ENCODE data around the gene SEMA7A.
A peak's percentile ranks its signal among the peaks of the same experiment; 100 is the strongest.
"Not testable (repeated sequence)": the region's sequence is repeated elsewhere in the genome, so short reads cannot be mapped to it uniquely, and the experiment has no call there.

Gene SEMA7A

GRCh38 chr15:74433592-74434262, at the start of gene SEMA7A:
Gene SEMA7A (minus strand): TSS chr15:74433958. CDS start chr15:74433918, 40 bp downstream.
- peak; percentile 67 for DNase-seq

DNA sequence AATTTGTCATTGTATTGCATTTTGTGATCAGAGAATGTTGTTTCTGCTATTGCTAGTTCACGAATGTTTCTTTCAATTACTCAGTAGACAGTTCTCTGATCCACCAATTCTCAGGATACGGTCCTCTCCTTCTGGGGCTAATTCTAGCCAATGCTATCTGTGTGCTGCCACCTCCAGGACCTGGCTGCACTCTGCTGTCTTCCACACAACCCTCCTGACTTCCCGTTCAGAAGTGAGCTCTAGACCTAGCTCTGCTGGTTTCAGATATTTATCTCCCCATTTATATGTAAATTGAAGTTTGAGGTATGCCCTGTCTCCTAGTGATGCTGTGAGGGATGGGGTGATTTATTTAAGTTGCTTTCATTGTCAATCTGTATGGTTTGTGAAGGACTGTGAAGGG, 48.9 kb upstream of the SEMA7A start:
- no peak for DNase-seq

GRCh38 chr15:74480364-74480763, 46.6 kb upstream of the SEMA7A start:
- DNase-seq, result not testable (repeated sequence)

DNA sequence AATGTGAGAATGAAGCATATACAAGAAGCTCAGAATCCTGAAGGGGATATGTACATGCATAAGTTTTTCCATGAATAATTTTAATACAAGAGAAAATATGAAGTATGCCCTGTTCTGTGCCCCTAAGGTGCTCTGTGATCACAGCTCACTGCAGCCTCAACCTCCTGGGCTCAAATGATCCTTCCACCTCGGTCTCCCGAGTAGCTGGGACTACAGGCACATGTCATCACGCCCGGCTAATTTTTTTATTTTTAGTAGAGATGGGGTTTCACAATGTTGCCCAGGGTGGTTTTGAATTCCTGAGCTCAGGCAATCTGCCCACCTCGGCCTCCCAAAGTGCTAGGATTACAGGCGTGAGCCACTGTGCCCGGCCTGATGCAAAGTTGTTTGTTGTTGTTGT, 37.9 kb upstream of the SEMA7A start:
- not testable (repeated sequence) for DNase-seq

- no peak for DNase-seq
These were observed 37.1 kb upstream of the SEMA7A start for GRCh38 chr15:74470631-74471395.

DNA sequence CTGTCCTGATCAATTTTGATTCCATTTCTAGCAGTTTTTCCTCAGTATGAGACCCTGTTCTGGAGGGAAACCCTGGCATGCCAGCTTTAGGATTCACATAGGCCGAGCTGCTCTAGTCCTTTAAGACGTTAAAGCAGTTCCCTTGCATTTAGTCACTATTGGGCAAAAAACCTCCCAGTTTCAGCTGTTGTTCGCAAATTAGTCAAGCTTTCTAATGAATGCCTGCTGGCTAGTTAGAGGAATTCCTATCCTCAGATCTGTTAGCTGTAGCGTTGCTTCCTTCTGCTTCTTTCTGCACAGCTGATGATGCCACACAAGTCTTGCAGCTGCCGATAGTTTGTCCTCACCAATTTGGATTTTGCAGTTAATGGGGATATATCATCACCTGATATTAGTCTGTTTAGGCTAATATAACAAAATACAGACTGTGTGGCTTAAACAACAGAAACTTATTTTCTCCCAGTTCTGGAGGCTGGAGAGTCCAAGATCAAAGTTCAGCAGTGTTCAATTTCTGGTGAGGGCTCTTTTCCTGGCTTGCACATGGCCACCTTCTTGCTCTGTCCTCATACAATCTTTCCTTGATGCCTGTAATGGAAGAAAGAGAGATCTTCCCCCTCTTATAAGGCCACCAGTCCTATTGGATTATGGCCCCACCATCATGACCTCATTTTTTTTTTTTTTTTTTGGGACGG, 34.7 kb upstream of the SEMA7A start:
- no peak for DNase-seq

GRCh38 chr15:74466570-74466969, 32.8 kb upstream of the SEMA7A start:
- DNase-seq, result no peak

- no peak for DNase-seq
These were observed 31.1 kb upstream of the SEMA7A start for GRCh38 chr15:74464897-74465296.

DNA sequence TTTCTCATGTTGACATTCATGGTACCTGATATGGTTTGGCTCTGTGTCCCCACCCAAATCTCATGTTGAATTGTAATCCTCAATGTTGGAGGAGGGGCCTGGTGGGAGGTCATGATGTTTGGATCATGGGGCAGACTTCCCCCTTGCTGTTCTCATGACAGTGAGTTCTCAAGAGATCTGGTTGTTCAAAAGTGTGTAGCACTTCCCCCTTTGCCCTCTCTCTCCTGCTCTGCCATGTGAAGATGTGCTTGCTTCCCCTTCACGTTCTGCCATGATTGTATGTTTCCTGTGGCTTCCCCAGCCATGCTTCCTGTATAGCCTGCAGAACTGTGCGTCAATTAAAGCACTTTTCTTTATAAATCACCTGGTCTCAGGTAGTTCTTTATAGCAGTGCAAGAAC, 30.5 kb upstream of the SEMA7A start:
- DNase-seq, result no peak

DNA sequence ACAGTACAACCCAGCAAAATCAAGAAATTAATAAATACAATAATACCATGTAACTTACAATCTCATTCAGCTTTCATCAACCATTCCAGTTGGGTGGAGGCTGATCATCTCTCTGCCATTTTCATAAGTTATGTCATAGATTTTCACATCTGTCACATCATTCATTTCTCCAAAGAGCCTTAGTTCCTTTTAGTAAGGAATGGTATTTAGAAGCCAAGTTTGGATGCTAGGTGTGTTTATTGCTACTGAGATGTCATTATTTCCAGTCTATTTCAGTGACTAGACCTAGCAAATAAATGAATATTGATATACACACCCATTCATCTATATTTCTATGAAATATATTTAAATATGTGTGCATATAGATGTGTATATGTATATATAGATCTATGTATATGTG, 29.9 kb upstream of the SEMA7A start:
- DNase-seq, result no peak

DNA sequence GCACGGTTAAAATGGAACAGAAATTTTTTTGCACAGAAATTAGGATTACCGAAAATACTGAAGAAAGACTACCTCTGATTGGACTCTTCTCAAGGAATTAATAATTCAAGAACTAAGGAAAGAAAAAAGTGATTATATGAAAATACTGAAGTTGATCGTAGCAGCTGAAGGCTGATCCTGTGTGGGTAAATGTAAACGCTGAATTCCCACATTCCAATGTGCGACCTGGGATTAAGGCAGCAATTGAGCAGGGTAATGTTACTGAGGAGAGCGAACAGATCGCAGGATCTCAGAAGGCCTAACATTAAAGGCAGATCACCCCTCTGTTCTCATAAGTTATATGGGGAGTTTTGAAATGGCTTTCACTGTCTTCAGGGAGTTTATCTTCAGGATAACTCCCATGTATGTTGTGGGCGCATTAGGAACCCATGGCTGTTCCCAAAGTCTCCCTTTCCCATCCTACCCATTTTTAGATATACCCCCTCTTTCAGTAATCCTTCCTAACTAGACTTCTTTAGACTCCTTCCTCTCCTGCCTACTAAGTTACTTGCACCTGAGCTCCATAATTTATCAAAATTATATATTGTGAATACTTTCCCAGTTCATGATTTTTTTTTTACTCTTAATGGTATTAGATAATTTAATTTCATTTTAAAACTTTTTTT, 28.2 kb upstream of the SEMA7A start:
- DNase-seq, result no peak

GRCh38 chr15:74460871-74461846, 27.4 kb upstream of the SEMA7A start, which contains the start of gene UBL7:
Gene UBL7 (minus strand): TSS chr15:74461160. CDS start chr15:74458867, 2,293 bp downstream.
- DNase-seq, result peak; percentile 96

- DNase-seq, result no peak
These were observed 26.5 kb upstream of the SEMA7A start for GRCh38 chr15:74460298-74460697.

GRCh38 chr15:74459798-74460197, 26.0 kb upstream of the SEMA7A start:
- not testable (repeated sequence) for DNase-seq

DNA sequence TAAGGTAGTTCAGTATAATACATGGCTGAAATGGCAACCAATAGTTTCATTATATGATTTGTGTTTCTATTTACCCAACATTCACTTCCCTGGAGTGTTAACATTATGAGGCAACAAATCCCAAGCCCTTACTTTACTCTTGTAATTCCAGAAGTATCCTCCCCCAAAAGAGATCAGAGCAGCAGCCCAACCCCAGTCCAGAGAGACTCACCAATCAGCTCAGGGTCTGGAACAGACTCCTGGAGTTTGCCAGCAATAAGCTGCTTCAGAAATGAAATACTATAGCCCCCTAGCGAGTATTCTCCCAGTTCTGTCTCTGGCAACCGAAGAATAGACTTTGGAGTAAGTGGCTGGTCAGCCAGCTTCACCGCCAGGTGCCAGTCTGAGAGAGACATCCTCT, 24.7 kb upstream of the SEMA7A start:
- no peak for DNase-seq

- not testable (repeated sequence) for DNase-seq
These were observed 23.3 kb upstream of the SEMA7A start for GRCh38 chr15:74457036-74457435.

DNA sequence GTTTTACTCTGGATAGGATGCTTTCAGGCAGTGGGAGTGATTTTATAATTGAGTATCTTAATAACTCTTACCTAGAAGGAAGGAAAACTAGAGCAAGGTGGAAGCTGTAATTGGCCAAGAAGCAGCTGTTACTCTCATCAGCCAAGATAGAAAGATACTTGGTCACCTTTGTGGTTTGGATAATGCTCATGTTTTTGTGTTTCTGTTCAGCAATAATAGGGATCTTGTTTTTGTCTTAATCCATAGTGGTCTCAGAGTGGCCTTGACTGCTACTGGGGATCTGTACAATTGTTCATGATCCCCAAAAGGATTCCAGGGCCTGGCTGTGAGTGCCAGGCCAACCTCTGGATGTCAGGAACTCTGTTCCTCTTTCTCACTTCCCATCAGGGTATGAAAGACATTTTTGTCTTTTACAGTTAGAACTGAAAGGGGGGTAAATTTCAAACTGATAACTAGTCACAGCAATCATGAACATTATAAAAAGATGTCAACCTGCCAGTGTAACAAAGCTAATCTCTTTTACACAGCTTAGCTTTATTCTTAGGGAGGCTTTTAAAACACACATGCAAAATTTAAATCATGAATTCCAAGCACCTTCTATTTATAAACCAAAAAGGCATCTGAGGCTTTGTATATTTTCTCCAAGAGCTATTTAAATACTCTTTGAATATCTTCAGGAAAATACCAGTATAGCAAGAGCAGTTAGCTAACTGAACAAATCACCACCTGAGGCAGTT, 21.2 kb upstream of the SEMA7A start:
- no peak for DNase-seq

- DNase-seq, result no peak
These were observed 20.4 kb upstream of the SEMA7A start for GRCh38 chr15:74453925-74454763.

DNA sequence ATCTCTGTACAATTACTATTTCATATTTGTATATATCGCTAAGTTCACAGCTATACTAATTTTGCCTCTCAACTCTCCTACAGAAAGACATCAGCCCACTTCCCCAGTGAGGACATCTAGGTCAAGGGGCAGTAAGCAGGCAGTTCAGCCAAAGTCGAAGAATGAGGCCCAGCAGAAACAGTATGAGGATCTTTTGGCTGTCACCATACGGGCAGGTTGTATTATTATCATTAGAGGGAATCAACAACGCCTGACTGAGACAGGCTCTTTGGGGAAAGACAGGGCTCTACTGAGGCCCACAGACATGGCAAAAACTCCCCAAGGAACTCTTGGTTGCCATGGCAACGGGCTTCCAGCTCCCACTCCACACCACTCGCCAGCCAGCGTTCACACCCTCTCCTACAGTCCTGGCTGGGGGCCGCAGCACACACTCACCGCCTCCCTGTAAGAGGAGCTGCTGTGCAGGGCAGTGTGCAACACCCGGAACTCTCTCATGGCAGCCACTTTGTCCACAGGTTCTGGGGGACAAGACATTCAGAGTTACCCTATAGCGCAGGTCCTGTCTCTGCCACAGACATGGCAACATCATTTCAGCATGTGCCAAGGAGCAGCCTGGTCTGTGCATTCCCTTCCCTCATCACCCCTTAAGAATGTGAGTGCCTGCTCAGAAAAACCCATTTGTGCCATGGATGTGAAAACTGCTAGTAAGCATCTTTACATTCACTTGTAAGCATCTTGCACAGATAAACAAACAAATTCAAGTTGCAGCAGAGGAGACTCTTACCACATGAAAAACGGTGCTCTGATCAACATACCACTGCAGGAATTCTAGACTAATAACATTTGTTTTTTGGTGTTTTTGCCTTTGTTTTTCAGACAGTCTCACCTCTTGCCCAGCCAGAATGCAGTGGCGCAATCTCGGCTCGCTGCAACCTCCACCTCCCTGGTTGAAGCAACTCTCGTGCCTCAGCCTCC, 18.4 kb upstream of the SEMA7A start:
- no peak for DNase-seq
